HG02981 (cell line): Measurements from ENCODE around the gene RAD23B.

Experiments
- ATAC-seq: cut with Tn5 transposase; IDR thresholded peaks from one replicate; pipeline ENCODE4 v1.9.1; 2021; ENCODE audit warnings: mild to moderate bottlenecking, moderate library complexity; ENCODE audit not compliant: unreplicated experiment

Gene RAD23B

GRCh38 chr9:107330420-107330819, 47.3 kb downstream of the RAD23B start:
- ATAC-seq = no peak

- ATAC-seq = no peak
Measured at GRCh38 chr9:107332883-107333282, 49.8 kb downstream of the RAD23B start.

DNA sequence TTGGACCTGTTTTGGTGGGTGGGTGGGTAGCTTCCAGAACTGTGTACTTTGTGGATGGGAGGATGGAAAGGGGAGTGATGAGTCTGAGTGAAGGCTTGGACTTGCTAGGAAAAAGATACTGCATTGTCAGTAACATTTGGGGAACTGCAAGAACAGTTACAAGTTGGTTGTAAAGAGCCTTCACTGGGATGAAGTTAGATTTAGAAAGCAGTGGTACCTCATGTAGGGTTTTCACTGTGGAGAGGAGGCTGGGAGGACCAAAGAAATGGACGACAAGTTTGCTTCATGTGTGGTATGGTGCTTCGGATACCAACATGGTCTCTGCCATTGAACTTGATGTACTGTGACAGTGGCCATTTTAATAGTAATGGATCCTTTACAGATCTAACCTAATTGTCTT, 50.3 kb downstream of the RAD23B start:
- no peak for ATAC-seq

DNA sequence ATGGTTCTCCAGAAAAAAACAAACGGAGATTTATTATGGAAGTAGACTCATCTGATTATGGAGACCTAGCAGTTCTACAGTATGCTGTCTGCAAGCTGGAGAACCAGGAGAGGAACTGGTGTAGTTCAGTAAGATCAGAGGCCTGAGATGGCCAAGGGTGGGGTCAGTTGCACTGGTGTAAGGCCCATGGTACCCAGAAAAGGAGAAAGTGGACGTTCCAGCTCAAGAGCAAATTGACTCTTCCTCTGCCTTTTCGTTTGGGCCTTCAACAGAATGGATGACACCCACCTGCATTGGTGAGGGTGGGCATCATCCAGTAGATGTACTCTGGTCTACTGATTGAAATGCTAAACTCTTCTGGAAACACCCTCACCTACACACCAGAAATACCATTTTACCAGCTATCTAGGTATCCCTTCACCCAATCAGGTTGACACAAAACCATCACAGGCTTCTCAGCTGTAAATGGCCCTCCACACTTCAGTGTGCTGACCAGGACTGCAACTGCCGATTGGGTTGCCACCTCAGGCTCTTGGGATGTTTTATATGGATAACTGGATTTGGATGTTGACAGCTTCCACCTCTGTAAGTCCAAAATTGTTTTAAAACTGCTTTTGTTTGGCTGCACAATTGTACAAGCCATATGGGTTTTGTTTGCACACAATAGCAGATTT, 51.2 kb downstream of the RAD23B start:
- ATAC-seq = no peak

DNA sequence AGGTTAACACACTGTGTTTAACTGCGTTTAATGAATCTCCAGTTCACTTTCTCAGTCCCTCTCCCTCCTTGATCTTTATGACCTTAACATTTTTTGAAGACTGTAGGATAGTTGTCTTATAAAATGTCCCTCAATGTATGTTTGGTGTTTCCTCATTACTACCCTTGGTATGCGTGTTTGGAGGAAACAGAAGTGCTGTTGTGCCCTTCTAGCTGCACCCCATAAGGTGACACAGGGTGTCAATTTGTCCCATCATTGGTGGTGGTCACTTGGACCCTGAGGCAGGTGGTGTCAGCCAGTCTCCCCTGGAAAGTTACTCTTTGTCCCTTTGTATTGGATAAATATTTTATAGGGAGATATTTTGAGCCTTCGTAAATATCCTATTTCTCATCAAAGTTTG, 52.3 kb downstream of the RAD23B start:
- no peak for ATAC-seq

DNA sequence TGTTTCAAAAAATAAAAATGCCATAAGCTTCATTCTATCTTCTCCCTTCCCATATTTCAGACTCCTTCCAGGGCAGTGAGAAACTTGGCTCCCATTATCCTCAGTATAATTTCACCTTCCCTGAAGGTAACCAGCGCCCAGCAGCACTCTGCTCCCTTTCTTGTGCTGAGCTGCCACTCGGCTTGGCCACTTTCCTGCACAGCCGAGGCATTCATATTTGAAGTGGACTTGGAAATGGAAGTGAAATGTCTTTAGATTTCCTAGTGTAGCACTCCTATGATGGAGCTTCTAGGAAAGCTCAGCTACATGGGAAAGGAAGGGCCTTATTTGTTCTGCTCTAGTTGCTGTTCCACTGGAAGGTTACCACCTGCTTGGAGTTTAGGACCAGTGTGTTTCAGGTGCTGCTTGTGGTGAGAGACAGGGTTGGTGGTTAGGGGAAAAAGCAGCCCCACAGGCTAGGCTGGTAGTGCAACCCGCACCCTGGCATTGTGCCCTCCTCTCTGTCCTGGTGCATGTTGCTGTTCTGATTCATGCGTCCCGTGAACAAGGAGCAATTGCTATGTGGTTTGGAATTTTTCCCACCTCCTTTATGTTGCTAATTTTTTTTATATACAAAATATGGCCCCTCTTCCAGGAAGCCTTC, 53.8 kb downstream of the RAD23B start:
- no peak for ATAC-seq

- ATAC-seq = no peak
Measured at GRCh38 chr9:107337676-107338590, 54.9 kb downstream of the RAD23B start.

- no peak for ATAC-seq
Measured at GRCh38 chr9:107338911-107339659, 56.0 kb downstream of the RAD23B start.

DNA sequence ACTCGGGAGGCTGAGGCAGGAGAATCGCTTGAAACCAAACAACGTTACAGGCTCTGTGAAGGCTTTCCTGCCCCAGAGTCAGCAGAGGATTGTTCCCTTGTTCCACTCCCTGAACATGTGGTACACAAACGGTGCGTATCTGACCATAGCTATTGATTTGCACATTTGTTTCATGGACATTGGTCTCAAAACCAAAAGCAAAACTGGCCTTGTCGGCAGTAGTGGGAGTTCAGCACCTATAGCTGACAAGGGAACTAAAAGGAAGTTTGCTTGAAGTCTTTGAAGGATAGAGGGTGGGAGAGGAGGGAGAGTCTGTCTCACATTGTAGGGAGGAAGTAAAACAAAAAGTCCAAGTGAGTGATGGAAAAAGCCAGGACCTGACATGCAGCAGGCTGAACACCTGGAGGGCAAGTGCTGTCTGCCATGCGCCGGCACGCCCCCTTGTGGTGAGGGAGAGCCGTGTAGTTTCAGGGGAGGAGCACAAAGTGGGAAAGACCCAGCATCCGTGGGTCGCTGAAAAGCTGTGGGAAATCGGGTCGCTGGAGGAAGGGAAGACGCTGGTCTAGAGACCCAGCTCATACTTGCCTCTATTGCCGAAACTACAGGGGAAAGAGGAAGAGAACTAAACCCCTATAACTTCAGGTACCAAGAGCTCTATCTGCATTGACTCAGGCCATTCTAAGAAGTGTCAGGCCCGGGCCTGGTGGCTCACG, 58.0 kb downstream of the RAD23B start:
- peak; percentile 87 for ATAC-seq

DNA sequence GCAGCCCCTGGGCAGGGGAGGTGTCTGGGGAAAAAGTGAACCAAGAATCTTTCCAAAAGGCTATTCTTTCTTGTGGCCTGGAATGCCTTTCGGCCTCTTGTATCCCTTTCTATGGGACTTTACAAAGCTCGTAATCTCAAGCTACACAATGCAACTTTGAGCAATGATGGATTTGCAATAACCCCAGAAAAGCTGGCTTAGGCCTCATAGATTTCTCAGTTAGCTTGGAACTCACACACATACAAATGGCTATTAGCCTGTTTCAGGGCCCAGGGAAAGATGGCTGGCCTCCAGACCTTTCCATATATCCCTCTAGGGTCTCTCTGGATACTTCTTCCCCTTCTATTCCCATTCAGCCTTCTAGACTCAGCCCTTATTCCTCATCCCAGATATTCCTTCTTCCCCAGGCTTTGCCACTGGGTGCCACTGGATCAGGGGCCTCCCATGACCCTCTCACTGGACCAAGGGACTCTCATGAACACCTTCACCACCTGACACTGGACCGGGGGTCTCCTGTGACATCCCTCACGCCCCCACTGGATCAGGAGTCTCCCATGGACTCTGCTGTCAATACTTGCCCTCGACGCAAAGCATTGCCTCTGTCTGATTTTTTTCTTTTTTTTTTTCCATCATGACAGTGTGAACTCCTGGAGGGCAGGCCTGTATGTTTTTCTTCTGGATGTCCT, 59.5 kb downstream of the RAD23B start:
- no peak for ATAC-seq

DNA sequence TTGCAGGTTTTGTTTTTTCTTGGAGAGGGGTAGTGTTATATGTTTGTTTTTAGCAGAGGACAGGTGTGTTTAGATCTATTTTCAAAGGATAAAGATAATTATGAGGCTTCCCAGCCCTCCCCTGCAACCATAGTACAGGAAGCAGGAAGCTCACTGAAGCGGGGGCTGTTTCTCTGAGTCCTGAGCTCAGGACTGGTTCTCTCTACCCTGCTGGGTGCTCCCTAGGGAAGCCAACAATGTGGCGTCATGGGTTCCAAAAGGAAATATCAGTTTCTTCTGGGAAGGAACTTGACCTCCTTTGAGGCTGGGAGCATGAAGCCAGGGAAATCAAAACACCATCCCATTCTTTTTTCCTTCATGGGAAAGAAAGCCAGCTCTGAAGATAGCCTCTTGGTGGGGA, 62.2 kb downstream of the RAD23B start:
- ATAC-seq = no peak

DNA sequence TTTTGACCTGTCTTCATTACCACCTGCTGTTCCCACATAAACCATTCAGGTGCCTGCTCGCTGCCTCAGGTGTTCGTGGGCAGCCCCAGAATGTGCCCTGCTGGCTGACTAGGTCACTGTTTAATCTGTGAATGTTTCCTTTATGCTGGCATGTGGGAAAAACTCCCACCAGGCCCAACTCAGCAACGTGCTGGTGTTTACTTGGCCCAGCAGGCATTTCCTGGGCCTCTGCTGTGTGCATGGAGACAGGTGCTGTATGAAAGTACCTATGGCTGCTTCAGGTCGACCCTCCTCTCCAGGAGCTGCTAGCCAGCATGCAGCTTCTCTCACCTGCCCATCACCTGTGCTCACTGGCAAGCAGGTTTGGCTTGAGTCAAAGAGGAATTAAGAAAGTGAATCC, 65.8 kb downstream of the RAD23B start:
- ATAC-seq = no peak

GRCh38 chr9:107350443-107350842, 67.4 kb downstream of the RAD23B start:
- ATAC-seq = no peak

DNA sequence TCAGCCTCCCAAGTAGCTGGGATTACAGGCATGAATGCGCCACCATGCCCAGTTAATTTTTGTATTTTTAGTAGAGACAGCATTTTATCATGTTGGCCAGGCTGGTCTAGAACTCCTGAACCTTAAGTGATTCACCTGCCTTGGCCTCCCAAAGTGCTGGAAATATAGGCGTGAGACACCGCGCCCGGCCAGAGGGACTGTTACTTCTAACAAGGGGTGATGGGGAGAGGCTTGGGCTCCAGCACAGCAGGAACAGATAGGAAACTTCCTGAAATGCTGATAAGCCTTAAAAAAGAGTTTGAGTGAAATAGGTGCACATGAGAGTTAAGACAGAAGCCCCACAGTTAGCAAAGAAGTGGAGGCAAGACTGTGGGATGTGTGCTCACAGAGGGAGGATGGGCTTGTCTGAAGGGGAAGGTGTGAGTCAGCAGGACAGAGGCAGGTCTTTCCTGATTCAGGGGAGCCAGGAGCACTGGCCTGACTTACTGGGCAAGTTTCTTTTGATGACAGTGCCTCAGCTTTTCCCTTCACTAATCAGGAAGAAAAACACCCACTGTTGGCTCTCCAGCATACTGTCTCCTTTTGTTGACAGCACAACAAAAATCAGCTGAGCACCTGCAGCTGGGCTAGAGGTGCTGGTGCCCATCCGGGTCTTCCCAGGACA, 68.4 kb downstream of the RAD23B start:
- no peak for ATAC-seq

DNA sequence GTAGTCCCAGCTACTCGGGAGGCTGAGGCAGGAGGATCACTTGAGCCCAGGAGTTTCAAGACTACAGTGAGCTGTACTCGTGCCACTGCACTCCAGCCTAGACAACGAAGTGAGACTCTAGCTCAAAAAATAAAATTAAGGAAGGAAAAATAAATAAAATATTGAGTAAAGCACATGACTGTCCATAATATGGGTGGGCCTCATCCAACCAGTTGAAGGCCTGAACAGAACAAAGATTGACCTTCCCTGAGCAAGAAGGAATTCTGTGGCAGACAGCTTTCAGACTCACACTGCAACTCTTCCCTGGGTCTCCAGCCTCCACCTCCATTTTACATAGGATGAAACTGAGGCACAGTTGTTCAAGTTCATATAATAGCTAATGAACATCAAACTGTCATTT, 72.3 kb downstream of the RAD23B start:
- ATAC-seq = no peak

- no peak for ATAC-seq
Measured at GRCh38 chr9:107358986-107359385, 75.9 kb downstream of the RAD23B start.

GRCh38 chr9:107360098-107360497, 77.0 kb downstream of the RAD23B start:
- no peak for ATAC-seq

DNA sequence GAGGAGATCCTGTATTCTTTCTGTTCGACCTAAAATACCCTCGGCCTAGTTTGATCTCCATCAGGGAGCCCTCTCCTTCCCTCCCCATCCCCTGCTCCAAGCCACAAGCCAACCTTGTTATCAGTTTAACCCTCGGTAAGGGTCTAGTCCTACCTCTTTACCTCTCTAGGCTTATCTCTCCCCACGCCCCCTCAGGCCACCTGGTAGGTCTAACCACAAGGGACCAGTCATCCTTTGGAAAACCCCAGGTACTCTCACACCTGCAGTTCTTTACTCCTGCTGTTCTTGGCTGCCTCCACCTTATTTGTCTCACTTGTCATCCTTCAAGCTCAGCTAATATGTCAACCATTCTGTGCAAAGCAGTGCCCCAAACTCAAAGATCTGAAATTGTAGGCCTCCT, 78.7 kb downstream of the RAD23B start:
- no peak for ATAC-seq

DNA sequence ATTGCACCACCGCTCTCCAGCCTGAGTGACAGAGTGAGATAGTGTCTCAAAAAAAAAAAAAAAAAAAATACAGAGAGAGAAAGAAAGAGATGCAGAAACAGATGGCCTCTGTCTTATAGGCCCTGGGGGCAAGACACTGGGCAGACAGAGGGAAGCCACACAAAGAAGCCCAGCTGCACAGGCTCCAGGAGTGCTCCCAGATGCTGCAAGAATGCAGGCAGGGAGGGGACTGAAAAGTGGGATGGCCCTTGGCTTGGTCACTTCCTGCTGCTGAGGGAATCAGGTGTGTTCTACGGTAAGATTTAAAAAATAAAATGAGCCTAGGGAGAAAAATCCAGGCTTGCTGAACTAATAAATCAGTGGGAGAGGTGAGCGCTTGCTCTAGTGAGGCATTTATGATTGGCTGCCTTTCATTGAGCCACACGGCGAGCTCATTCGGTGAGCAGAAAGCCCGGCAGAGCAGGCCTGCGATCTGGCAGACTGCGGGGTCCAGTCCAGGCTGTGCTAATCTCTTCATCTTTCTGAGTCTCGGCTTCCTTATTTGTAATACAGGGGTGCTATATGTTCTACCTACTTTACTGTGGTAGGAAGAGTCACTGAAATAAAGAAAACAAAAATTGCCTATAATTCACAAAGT, 80.6 kb downstream of the RAD23B start:
- ATAC-seq = no peak
